WTC11 (cell line): ENCODE results near the gene TMEM14A. TPM values are rescaled to one million over a fixed set of nuclear protein-coding genes. Genes with fewer than 3 reads are reported as not detected.
A peak's percentile ranks its signal among the peaks of the same experiment; 100 is the strongest.

Source experiments
- ATAC-seq: fragments of 200-7000 bp; cut with Tn5 transposase; 2 replicates; pipeline ENCODE4 v1.10.0; 2021; ENCODE audit warnings: mild to moderate bottlenecking, moderate library complexity
- CTCF ChIA-PET: fragments of 300-600 bp; sonication (Branson Sonifier 250); formaldehyde crosslinking; loops from one replicate; lab custom pipeline; 2021; ENCODE audit warnings: antibody characterized with exemption; lab: Charles Lee
- POLR2A ChIA-PET: fragments of 350-600 bp; sonication (Branson Sonifier 250); formaldehyde crosslinking; loops from one replicate; lab custom pipeline; 2021; ENCODE audit warnings: antibody characterized with exemption; lab: Charles Lee
- DNase-seq: peaks from one replicate; pipeline ENCODE4 v3.0.0; 2021; ENCODE audit warnings: low spot score
- H3K27ac Mint-ChIP-seq: 2 replicates; pipeline ENCODE4 v1.8.0; 2021; ENCODE audit warnings: mixed read lengths
- H3K27me3 Mint-ChIP-seq: 2 replicates; pipeline ENCODE4 v1.8.0; 2021; ENCODE audit warnings: low read depth, mild to moderate bottlenecking, moderate library complexity, mixed read lengths
- H3K36me3 Mint-ChIP-seq: 2 replicates; pipeline ENCODE4 v1.8.0; 2021; ENCODE audit warnings: mixed read lengths
- H3K4me1 Mint-ChIP-seq: 2 replicates; pipeline ENCODE4 v1.8.0; 2022; ENCODE audit warnings: mixed read lengths
- H3K4me3 Mint-ChIP-seq: 2 replicates; pipeline ENCODE4 v1.8.0; 2021; ENCODE audit warnings: mild to moderate bottlenecking, moderate library complexity, mixed read lengths
- H3K9me3 Mint-ChIP-seq: 2 replicates; pipeline ENCODE4 v1.8.0; 2021; ENCODE audit warnings: mixed read lengths
- CREB1 ChIP-seq: sonication (generic); formaldehyde crosslinking; IDR thresholded peaks from 2 replicates; pipeline ENCODE4 v1.8.0; 2023; ENCODE audit warnings: mild to moderate bottlenecking, missing genetic modification reagents
- ETV6 ChIP-seq: sonication (generic); formaldehyde crosslinking; IDR thresholded peaks from 2 replicates; pipeline ENCODE4 v1.8.1; 2022; ENCODE audit warnings: mild to moderate bottlenecking, missing genetic modification reagents
- GABPB1 ChIP-seq: sonication (generic); formaldehyde crosslinking; IDR thresholded peaks from 2 replicates; pipeline ENCODE4 v1.8.1; 2023; ENCODE audit warnings: mild to moderate bottlenecking, missing genetic modification reagents
- KAT7 ChIP-seq: sonication (generic); formaldehyde crosslinking; IDR thresholded peaks from 2 replicates; pipeline ENCODE4 v1.8.1; 2023; ENCODE audit warnings: missing genetic modification reagents, mild to moderate bottlenecking, borderline replicate concordance
- MAX ChIP-seq: sonication (generic); formaldehyde crosslinking; IDR thresholded peaks from 2 replicates; pipeline ENCODE4 v1.8.0; 2022; ENCODE audit warnings: mild to moderate bottlenecking, missing genetic modification reagents
- NFE2L1 ChIP-seq: sonication (generic); formaldehyde crosslinking; IDR thresholded peaks from 2 replicates; pipeline ENCODE4 v1.8.1; 2023; ENCODE audit warnings: missing genetic modification reagents
- NFYB ChIP-seq: sonication (generic); formaldehyde crosslinking; conservative IDR thresholded peaks from 2 replicates; pipeline ENCODE4 v1.8.0; 2022; ENCODE audit warnings: low read depth, missing genetic modification reagents
- NR2C2 ChIP-seq: sonication (generic); formaldehyde crosslinking; IDR thresholded peaks from 2 replicates; pipeline ENCODE4 v1.8.0; 2022; ENCODE audit warnings: mild to moderate bottlenecking, missing genetic modification reagents
- PRDM15 ChIP-seq: sonication (generic); formaldehyde crosslinking; IDR thresholded peaks from 2 replicates; pipeline ENCODE4 v1.8.0; 2022; ENCODE audit warnings: missing genetic modification reagents
- SMAD4 ChIP-seq: sonication (generic); formaldehyde crosslinking; IDR thresholded peaks from 2 replicates; pipeline ENCODE4 v1.8.0; 2022; ENCODE audit warnings: mild to moderate bottlenecking, missing genetic modification reagents
- SP1 ChIP-seq: sonication (generic); formaldehyde crosslinking; conservative IDR thresholded peaks from 2 replicates; pipeline ENCODE4 v1.8.1; 2022; ENCODE audit warnings: missing genetic modification reagents
- TP53 ChIP-seq: sonication (generic); formaldehyde crosslinking; IDR thresholded peaks from 2 replicates; pipeline ENCODE4 v1.8.1; 2023; ENCODE audit warnings: mild to moderate bottlenecking, missing genetic modification reagents
- ZNF121 ChIP-seq: sonication (generic); formaldehyde crosslinking; IDR thresholded peaks from 2 replicates; pipeline ENCODE4 v1.8.0; 2023; ENCODE audit warnings: missing genetic modification reagents
- ZNF219 ChIP-seq: sonication (generic); formaldehyde crosslinking; IDR thresholded peaks from 2 replicates; pipeline ENCODE4 v1.8.0; 2023; ENCODE audit warnings: missing genetic modification reagents, mild to moderate bottlenecking, borderline replicate concordance
- ZNF232 ChIP-seq: sonication (generic); formaldehyde crosslinking; IDR thresholded peaks from 2 replicates; pipeline ENCODE4 v1.8.0; 2022; ENCODE audit warnings: mild to moderate bottlenecking, missing genetic modification reagents
- ZNF396 ChIP-seq: fragments of 250-450 bp; sonication (Bioruptor Pico); IDR thresholded peaks from 2 replicates; pipeline ENCODE4 v1.8.0; 2021; ENCODE audit warnings: mild to moderate bottlenecking, moderate library complexity, borderline replicate concordance
- ZNF423 ChIP-seq: fragments of 250-450 bp; sonication (Bioruptor Pico); IDR thresholded peaks from 2 replicates; pipeline ENCODE4 v2.1.2; 2022; ENCODE audit warnings: mild to moderate bottlenecking, moderate library complexity
- total RNA-seq: library from RNA; stranded (reverse); gene quantifications from 3 replicates; pipeline ENCODE4 v1.2.3, GENCODE V29; 2021
- TF ChIP-seq, protein P1 (sequence below): fragments of 250-450 bp; sonication (Bioruptor Pico); conservative IDR thresholded peaks from 2 replicates; pipeline ENCODE4 v1.9.0; 2021; ENCODE audit warnings: mild to moderate bottlenecking
- TF ChIP-seq, protein P2 (sequence below): sonication (generic); formaldehyde crosslinking; conservative IDR thresholded peaks from 2 replicates; pipeline ENCODE4 v1.8.1; 2023; ENCODE audit warnings: mild to moderate bottlenecking, low read depth, missing genetic modification reagents, moderate library complexity
- TF ChIP-seq, protein P3 (sequence below): fragments of 200-600 bp; IDR thresholded peaks from 2 replicates; pipeline ENCODE4 v1.8.0; 2022; ENCODE audit warnings: antibody characterized with exemption
- TF ChIP-seq, protein P4 (sequence below): sonication (generic); formaldehyde crosslinking; IDR thresholded peaks from 2 replicates; pipeline ENCODE4 v1.8.1; 2023; ENCODE audit warnings: mild to moderate bottlenecking, missing genetic modification reagents, borderline replicate concordance

The TMEM14A gene
- total RNA-seq, 1 experiment from 2014 or later = 8.7 TPM

GRCh38 chr6:52729576-52729975, 58.7 kb downstream of the TMEM14A start:
- Mint-ChIP-seq H3K27me3 (no peaks in the 10 kb centered on the region), H3K27ac (no peak overlapping the region), H3K9me3 (peaks cover 10% of the 10 kb centered on the region; the same call in 1 of the 2 replicates), H3K36me3 (no peaks in the 10 kb centered on the region), H3K4me1 (peaks cover 59% of the 10 kb centered on the region), H3K4me3 (no peak overlapping the region)
- POLR2A ChIA-PET = interaction anchor here (0.7 kb wide), 1 partner anchor 9 kb away, joined by 4 read pairs; no protein-coding TSS in a partner anchor
- TF ChIP-seq MAX (CRISPR knock-in tag) (no peak), ZNF232 (CRISPR knock-in tag) (no peak), ZNF219 (no peak), NR2C2 (no peak), ETV6 (CRISPR knock-in tag) (no peak), CREB1 (no peak), ZNF396 (CRISPR knock-in tag) (no peak), ZNF423 (CRISPR knock-in tag) (no peak)
- TF ChIP-seq, protein P1, sequence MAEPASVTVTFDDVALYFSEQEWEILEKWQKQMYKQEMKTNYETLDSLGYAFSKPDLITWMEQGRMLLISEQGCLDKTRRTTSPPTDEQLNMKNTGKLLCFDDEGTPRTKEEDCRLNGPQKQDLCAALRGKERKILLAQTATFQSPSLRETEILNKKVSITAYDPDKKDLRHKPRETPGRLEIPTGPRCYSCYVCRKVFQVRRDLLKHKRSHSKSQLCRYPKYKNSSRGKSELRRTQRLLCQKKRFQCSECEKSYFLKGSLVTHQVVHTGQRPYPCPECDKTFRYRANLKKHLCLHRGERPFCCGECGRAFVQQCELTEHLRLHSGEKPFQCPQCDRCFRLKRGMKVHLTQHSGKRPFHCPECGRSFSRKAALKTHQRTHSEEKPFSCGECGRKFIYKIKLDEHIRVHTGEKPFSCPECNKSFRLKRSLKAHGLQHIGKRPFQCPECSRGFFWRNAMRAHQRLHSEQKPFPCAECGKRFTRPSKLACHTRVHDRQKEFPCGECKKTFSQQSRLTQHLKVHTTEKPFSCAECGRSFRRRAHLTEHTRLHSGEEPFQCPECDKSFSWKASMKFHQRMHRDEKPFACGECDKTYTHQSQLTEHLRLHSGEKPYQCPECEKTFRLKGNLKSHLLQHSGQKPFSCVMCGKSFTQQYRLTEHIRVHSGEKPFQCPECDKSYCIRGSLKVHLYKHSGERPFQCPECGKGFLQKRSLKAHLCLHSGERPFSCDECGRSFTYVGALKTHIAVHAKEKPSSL (CRISPR knock-in tag) = no peak
- DNase-seq (no peak), ATAC-seq (no peak)
- CTCF ChIA-PET = no interaction called here

DNA sequence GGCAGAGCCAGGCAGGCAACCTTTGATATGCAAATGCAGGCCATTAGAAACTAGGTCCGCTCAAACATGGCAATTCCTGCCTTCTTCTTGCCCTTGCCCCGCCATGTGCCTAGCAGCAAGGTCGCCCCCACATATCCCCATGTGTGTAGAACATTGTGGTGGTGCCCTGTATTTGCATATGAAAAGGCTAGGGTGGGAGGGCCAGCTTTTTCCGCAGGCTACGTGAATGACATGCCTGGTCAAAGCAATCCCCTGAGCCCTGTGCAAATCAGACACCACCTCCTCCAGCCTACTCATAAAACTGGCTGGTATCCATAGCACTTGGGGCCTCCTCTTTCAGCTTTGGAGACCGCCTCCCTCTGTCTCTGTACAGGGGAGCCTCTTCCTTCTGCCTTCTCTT, 60.8 kb downstream of the TMEM14A start:
- Mint-ChIP-seq H3K9me3 (peaks cover 10% of the 10 kb centered on the region; the same call in 1 of the 2 replicates), H3K36me3 (no peaks in the 10 kb centered on the region), H3K4me3 (no peak overlapping the region), H3K27ac (no peak overlapping the region; the same call in 1 of the 2 replicates), H3K4me1 (peaks cover 59% of the 10 kb centered on the region), H3K27me3 (no peaks in the 10 kb centered on the region)
- CTCF ChIA-PET = no interaction called here
- ATAC-seq = peak; percentile 57
- POLR2A ChIA-PET = no interaction called here
- DNase-seq = peak; percentile 18
- TF ChIP-seq GABPB1 (CRISPR knock-in tag) = no peak
- no peak for TF ChIP-seq SP1 (CRISPR knock-in tag)
- TF ChIP-seq NFE2L1 (CRISPR knock-in tag) = no peak
- no peak for TF ChIP-seq ZNF121
- TF ChIP-seq, protein P2, sequence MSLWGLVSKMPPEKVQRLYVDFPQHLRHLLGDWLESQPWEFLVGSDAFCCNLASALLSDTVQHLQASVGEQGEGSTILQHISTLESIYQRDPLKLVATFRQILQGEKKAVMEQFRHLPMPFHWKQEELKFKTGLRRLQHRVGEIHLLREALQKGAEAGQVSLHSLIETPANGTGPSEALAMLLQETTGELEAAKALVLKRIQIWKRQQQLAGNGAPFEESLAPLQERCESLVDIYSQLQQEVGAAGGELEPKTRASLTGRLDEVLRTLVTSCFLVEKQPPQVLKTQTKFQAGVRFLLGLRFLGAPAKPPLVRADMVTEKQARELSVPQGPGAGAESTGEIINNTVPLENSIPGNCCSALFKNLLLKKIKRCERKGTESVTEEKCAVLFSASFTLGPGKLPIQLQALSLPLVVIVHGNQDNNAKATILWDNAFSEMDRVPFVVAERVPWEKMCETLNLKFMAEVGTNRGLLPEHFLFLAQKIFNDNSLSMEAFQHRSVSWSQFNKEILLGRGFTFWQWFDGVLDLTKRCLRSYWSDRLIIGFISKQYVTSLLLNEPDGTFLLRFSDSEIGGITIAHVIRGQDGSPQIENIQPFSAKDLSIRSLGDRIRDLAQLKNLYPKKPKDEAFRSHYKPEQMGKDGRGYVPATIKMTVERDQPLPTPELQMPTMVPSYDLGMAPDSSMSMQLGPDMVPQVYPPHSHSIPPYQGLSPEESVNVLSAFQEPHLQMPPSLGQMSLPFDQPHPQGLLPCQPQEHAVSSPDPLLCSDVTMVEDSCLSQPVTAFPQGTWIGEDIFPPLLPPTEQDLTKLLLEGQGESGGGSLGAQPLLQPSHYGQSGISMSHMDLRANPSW (CRISPR knock-in tag) = no peak
- TF ChIP-seq, protein P3, sequence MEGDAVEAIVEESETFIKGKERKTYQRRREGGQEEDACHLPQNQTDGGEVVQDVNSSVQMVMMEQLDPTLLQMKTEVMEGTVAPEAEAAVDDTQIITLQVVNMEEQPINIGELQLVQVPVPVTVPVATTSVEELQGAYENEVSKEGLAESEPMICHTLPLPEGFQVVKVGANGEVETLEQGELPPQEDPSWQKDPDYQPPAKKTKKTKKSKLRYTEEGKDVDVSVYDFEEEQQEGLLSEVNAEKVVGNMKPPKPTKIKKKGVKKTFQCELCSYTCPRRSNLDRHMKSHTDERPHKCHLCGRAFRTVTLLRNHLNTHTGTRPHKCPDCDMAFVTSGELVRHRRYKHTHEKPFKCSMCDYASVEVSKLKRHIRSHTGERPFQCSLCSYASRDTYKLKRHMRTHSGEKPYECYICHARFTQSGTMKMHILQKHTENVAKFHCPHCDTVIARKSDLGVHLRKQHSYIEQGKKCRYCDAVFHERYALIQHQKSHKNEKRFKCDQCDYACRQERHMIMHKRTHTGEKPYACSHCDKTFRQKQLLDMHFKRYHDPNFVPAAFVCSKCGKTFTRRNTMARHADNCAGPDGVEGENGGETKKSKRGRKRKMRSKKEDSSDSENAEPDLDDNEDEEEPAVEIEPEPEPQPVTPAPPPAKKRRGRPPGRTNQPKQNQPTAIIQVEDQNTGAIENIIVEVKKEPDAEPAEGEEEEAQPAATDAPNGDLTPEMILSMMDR = no peak
- TF ChIP-seq ZNF232 (CRISPR knock-in tag) = no peak
- TF ChIP-seq SMAD4 (CRISPR knock-in tag) = no peak
- TF ChIP-seq NFYB (CRISPR knock-in tag) = no peak
- TF ChIP-seq, protein P4, sequence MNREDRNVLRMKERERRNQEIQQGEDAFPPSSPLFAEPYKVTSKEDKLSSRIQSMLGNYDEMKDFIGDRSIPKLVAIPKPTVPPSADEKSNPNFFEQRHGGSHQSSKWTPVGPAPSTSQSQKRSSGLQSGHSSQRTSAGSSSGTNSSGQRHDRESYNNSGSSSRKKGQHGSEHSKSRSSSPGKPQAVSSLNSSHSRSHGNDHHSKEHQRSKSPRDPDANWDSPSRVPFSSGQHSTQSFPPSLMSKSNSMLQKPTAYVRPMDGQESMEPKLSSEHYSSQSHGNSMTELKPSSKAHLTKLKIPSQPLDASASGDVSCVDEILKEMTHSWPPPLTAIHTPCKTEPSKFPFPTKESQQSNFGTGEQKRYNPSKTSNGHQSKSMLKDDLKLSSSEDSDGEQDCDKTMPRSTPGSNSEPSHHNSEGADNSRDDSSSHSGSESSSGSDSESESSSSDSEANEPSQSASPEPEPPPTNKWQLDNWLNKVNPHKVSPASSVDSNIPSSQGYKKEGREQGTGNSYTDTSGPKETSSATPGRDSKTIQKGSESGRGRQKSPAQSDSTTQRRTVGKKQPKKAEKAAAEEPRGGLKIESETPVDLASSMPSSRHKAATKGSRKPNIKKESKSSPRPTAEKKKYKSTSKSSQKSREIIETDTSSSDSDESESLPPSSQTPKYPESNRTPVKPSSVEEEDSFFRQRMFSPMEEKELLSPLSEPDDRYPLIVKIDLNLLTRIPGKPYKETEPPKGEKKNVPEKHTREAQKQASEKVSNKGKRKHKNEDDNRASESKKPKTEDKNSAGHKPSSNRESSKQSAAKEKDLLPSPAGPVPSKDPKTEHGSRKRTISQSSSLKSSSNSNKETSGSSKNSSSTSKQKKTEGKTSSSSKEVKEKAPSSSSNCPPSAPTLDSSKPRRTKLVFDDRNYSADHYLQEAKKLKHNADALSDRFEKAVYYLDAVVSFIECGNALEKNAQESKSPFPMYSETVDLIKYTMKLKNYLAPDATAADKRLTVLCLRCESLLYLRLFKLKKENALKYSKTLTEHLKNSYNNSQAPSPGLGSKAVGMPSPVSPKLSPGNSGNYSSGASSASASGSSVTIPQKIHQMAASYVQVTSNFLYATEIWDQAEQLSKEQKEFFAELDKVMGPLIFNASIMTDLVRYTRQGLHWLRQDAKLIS (CRISPR knock-in tag) = no peak
- TF ChIP-seq KAT7 (CRISPR knock-in tag) = no peak
- no peak for TF ChIP-seq TP53 (CRISPR knock-in tag)
- no peak for TF ChIP-seq PRDM15 (CRISPR knock-in tag)
